Mucosa of stomach (tissue), 1 donor: ENCODE measurements around the gene IL17C.
"Not testable (repeated sequence)": the region's sequence is repeated elsewhere in the genome, so short reads cannot be mapped to it uniquely, and the experiment has no call there.

ENCODE experiments used
- H3K27me3 ChIP-seq: one replicate; pipeline ENCODE4 v1.7.0; 2013; ENCODE audit warnings: mild to moderate bottlenecking, low read length; ENCODE audit not compliant: control insufficient read depth, insufficient read depth
- H3K36me3 ChIP-seq: one replicate; pipeline ENCODE4 v1.7.0; 2013; ENCODE audit warnings: low read length; ENCODE audit not compliant: control insufficient read depth, insufficient read depth
- H3K4me1 ChIP-seq: one replicate; pipeline ENCODE4 v1.7.0; 2013; ENCODE audit warnings: mild to moderate bottlenecking, low read length; ENCODE audit not compliant: control insufficient read depth, insufficient read depth
- H3K4me3 ChIP-seq: one replicate; pipeline ENCODE4 v1.7.0; 2013; ENCODE audit warnings: low read length
- H3K9ac ChIP-seq: one replicate; pipeline ENCODE4 v1.7.0; 2013; ENCODE audit warnings: mild to moderate bottlenecking, low read length, moderate library complexity
- H3K9me3 ChIP-seq: one replicate; pipeline ENCODE4 v1.7.0; 2013; ENCODE audit warnings: mild to moderate bottlenecking, low read length, moderate library complexity; ENCODE audit not compliant: control insufficient read depth
- donor health status: Pancreatic carcinoma.

Gene IL17C

DNA sequence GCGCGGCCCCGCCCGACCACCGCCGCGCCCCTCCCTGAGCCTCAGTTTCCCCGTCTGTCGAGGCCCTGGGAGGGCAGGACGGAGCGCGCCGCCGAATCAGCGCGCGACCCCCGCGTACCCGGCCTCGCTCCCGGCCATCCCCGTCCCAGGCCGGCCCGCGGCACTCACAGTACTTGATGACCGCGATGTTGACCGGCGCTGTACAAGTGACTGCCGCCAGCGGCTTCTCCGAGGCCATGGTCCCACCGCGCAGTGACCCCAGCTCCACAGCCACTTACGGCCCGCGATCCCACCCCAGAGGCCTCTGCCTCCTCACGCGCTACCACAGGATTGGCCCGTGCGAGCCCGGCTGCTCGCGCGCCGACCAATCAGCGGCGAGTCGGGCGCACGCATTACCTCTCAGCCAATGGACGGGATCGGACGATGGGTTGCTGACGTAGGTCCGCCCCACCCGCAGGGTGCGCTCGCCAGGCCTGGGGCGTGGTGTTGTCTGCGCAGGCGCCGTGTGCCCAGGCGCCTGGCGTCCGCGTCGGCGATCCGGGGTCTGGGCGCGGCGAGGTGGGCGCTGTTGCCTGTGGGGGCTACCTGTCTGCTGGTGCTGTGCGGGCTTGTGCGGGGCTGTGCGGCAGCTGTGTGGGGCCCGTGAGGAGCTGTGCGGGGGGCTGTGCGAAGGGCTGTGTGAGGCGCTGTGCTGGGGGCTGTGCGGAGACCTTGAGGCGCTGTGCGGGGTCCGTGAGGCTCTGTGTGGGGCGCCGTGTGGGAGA lies 24.7 kb downstream of the IL17C start, which contains the start of gene MVD:
Gene MVD (minus strand): TSS at position 249 of the 764 bp plus-strand sequence. CDS start 11 bp downstream, at position 238.
- Histone ChIP-seq H3K9me3 (no peaks in the 10 kb centered on the region), H3K4me3 (peak within 1 kb of the TSS; percentile 87), H3K36me3 (no peaks in the 10 kb centered on the region), H3K4me1 (peaks cover 8% of the 10 kb centered on the region), H3K9ac (peak within 1 kb of the TSS; percentile 93), H3K27me3 (no peaks in the 10 kb centered on the region)

GRCh38 chr16:88665148-88665547 lies 26.8 kb downstream of the IL17C start:
- no peak overlapping the region for H3K4me3 ChIP-seq
- H3K36me3 ChIP-seq: no peaks in the 10 kb centered on the region
- H3K4me1 ChIP-seq: peaks cover 8% of the 10 kb centered on the region
- H3K27me3 ChIP-seq: no peaks in the 10 kb centered on the region
- H3K9ac ChIP-seq: no peak overlapping the region
- no peaks in the 10 kb centered on the region for H3K9me3 ChIP-seq

DNA sequence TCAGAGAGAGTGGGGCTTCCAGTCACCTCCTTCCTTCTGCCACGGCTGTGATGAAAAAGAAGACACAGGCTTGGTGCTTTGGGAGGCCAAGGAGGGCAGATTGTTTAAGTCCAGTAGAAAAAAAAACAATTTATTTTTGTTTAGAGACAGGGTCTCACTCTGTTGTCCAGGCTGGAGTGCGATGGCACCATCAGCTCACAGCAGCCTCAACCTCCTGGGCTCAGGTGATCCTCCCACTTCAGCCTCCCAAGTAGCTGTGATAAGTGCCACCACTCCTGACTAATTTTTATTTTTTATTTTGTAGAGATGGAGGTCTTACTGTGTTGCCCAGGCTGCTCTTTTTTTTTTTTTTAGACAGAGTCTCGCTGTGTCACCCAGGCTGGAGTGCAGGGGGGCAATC lies 27.2 kb downstream of the IL17C start:
- H3K36me3 ChIP-seq: no peaks in the 10 kb centered on the region
- H3K27me3 ChIP-seq: no peaks in the 10 kb centered on the region
- no peaks in the 10 kb centered on the region for H3K9me3 ChIP-seq
- H3K4me3 ChIP-seq: no peak overlapping the region
- no peak overlapping the region for H3K9ac ChIP-seq
- peaks cover 8% of the 10 kb centered on the region for H3K4me1 ChIP-seq

DNA sequence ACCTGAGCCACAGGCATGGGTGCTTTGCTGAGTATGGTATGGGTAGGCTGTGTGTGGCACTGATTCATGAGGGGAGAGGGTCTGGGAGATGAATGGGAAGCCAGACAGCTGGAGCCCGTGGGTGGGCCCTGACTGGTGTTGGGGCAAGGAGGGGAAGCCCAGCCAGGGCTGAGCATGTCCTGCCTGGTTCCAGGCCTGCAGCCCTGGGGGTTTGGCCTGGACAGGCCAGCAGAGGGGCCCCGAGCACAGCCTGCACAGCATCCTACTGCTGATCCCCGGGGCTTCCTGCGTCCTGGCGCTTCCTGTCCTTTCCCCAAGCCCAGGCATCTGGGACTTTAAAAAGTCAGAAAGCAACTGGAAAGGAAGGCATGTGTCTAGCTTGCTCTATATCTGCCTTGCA lies 29.1 kb downstream of the IL17C start:
- Histone ChIP-seq H3K9ac (no peak overlapping the region), H3K4me1 (peaks cover 4% of the 10 kb centered on the region), H3K9me3 (no peaks in the 10 kb centered on the region), H3K4me3 (no peak overlapping the region), H3K36me3 (no peaks in the 10 kb centered on the region), H3K27me3 (no peaks in the 10 kb centered on the region)

- H3K4me1 ChIP-seq, H3K36me3 ChIP-seq, H3K27me3 ChIP-seq, H3K9ac ChIP-seq, H3K9me3 ChIP-seq, H3K4me3 ChIP-seq: not testable (repeated sequence)
These were observed 31.1 kb downstream of the IL17C start for GRCh38 chr16:88669493-88669892.

- Histone ChIP-seq H3K9me3 (no peaks in the 10 kb centered on the region), H3K9ac (no peak overlapping the region), H3K27me3 (no peaks in the 10 kb centered on the region), H3K4me1 (no peaks in the 10 kb centered on the region), H3K36me3 (no peaks in the 10 kb centered on the region), H3K4me3 (no peak overlapping the region)
These were observed 31.6 kb downstream of the IL17C start for GRCh38 chr16:88669980-88670379.

DNA sequence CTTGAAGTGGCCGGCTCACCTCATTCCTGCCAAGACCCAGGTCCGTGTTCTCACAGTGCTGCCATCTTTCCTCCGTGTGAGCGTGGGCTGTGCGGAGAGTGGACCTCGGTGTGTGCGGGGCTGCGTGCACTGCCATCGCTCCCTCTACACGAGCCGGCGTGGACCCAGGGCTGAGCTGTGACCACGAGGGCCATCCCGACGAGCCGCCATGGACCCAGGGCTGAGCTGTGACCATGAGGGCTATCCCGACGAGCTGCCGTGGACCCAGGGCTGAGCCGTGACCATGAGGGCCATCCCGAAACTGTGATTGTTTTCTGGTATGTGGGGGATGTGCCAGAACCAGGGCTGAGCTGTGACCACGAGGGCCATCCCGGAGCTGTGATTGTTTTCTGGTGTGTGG lies 33.4 kb downstream of the IL17C start:
- Histone ChIP-seq H3K4me1 (no peaks in the 10 kb centered on the region), H3K9me3 (no peaks in the 10 kb centered on the region), H3K27me3 (peaks cover 2% of the 10 kb centered on the region), H3K9ac (no peak overlapping the region), H3K36me3 (no peaks in the 10 kb centered on the region), H3K4me3 (no peak overlapping the region)

- no peak overlapping the region for H3K4me3 ChIP-seq
- no peak overlapping the region for H3K9ac ChIP-seq
- peaks cover 11% of the 10 kb centered on the region for H3K27me3 ChIP-seq
- H3K36me3 ChIP-seq: no peaks in the 10 kb centered on the region
- no peaks in the 10 kb centered on the region for H3K4me1 ChIP-seq
- no peaks in the 10 kb centered on the region for H3K9me3 ChIP-seq
These were observed 34.4 kb downstream of the IL17C start for GRCh38 chr16:88672776-88673175.

- Histone ChIP-seq H3K9ac (no peak overlapping the region), H3K4me3 (no peak overlapping the region), H3K27me3 (peaks cover 22% of the 10 kb centered on the region), H3K4me1 (no peaks in the 10 kb centered on the region), H3K36me3 (no peaks in the 10 kb centered on the region), H3K9me3 (no peaks in the 10 kb centered on the region)
These were observed 35.5 kb downstream of the IL17C start for GRCh38 chr16:88673716-88674379.

DNA sequence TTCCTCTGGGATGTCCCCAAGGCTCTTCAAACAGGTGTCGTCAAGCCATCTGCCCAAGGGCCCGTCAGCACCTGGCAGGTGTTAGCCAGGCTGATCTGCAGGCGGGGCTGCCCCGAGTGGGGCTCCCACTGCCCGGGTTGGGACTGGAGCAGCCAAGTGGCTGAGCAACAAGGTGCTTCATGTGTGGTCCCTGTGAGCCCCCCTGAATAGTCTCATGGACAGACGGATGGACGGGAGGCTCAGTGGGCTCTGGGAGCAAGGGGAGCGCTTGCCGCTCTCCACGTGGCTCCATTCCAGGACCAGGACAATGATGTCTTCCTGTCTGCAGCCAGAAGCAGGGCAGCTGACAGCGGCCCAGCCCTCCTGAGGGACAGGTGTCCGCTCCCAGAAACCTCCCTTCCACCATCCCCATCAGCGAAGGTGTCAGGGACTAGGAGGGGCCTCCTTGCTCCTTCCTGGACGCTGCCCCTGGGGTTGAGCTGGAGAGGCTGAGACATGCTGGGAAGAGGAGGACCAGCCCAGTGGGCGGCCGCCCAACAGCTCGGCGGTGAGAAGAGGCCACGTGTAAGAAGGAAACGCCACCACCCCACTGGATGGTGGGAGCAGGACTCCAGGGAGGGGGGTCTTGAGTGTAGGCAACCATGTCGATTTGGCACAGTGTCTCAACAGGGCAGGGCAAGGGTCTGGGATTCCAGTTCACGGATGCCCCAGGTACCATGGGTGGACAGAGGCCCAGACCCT lies 38.3 kb downstream of the IL17C start:
- Histone ChIP-seq H3K4me1 (no peaks in the 10 kb centered on the region), H3K4me3 (no peak overlapping the region), H3K36me3 (no peaks in the 10 kb centered on the region), H3K27me3 (peaks cover 33% of the 10 kb centered on the region), H3K9me3 (no peaks in the 10 kb centered on the region), H3K9ac (no peak overlapping the region)

DNA sequence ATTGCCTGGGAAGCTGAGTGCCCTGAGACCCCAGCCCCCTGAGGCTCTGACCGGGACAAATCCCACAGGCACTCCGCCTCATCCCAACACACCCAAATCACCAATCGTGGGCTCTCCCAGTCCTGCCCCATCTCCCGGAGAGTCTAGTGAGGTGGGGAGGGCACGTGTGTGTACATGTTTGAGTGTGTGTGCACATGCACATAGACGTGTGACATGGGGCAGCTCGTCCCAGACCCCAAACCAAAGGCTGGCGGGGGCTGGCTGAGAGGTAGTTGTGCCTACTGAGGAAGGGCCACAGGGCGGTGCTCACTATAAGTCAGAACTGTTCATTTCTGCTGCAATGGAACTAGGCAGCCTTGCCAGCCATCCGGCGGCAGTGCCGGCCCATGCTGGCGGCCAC lies 39.3 kb downstream of the IL17C start:
- no peaks in the 10 kb centered on the region for H3K36me3 ChIP-seq
- H3K4me1 ChIP-seq: no peaks in the 10 kb centered on the region
- no peak overlapping the region for H3K4me3 ChIP-seq
- H3K27me3 ChIP-seq: peaks cover 40% of the 10 kb centered on the region
- H3K9me3 ChIP-seq: no peaks in the 10 kb centered on the region
- no peak overlapping the region for H3K9ac ChIP-seq
